ENCODE results near the gene HYAL3.
A peak's percentile ranks its signal among the peaks of the same experiment; 100 is the strongest.

HYAL3 gene

GRCh38 chr3:50336452-50337174 lies 37.4 kb upstream of the HYAL3 start:
- Histone ChIP-seq H3K4me3 (IDR thresholded peaks at IDR 0.05; ENCODE audit: insufficient read depth, low read depth, low read length) (peak overlapping the region; percentile 57), H2AFZ (ENCODE audit: low read depth) (peak overlapping the region; percentile 41), H3K27ac (peak overlapping the region; percentile 87), H3K27me3 (ENCODE audit: insufficient read depth, low read depth) (no peaks in the 10 kb centered on the region), H4K20me1 (ENCODE audit: insufficient read depth) (no peaks in the 10 kb centered on the region), H3K36me3 (ENCODE audit: insufficient read depth) (no peaks in the 10 kb centered on the region), H3K4me1 (ENCODE audit: low read depth, poor library complexity, severe bottlenecking) (no peaks in the 10 kb centered on the region), H3K4me2 (peak overlapping the region; percentile 89), H3K79me2 (ENCODE audit: insufficient read depth, low read depth) (peaks cover 36% of the 10 kb centered on the region), H3K9ac (peak overlapping the region; percentile 91)
- TF ChIP-seq, protein P1, sequence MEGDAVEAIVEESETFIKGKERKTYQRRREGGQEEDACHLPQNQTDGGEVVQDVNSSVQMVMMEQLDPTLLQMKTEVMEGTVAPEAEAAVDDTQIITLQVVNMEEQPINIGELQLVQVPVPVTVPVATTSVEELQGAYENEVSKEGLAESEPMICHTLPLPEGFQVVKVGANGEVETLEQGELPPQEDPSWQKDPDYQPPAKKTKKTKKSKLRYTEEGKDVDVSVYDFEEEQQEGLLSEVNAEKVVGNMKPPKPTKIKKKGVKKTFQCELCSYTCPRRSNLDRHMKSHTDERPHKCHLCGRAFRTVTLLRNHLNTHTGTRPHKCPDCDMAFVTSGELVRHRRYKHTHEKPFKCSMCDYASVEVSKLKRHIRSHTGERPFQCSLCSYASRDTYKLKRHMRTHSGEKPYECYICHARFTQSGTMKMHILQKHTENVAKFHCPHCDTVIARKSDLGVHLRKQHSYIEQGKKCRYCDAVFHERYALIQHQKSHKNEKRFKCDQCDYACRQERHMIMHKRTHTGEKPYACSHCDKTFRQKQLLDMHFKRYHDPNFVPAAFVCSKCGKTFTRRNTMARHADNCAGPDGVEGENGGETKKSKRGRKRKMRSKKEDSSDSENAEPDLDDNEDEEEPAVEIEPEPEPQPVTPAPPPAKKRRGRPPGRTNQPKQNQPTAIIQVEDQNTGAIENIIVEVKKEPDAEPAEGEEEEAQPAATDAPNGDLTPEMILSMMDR (conservative IDR thresholded peaks at IDR 0.05; ENCODE audit: low read depth, low read length) = no peak

DNA sequence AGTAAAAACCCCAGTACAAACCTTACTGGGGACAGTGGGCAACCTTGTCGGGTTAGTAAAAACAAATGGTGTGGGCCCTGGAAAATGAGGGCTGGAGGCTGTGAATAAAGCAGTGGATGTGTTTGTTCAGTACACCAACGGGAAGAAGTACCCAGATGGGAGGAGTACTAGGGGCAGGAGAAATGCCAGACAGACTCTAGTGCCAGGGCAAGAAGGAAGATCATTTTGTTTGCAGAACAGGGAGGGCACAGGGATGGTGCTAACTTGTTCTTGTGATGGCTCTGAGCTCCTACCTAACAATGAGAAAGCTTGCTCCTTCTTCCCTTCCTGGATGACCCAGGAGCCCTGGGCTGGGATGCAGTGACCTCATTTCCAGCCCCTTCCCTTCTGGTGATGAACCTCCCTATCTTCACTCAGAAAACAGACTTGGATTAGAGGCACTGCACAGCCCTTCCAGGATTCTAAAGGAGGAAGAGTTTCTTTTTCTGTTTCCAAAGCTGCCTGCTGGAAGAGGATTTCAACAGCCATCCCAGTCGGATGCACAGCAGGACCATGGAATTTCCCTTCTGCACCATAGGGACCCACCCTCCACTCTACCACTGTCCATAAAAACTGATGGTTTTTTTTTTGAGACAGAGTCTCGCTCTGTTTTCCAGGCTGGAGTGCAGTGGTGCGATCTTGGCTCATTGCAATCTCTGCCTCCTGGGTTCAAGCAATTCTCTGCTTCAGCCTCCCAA lies 35.3 kb upstream of the HYAL3 start:
- H3K27me3 ChIP-seq (ENCODE audit: insufficient read depth, low read depth) = no peaks in the 10 kb centered on the region
- no peaks in the 10 kb centered on the region for H4K20me1 ChIP-seq (ENCODE audit: insufficient read depth)

GRCh38 chr3:50333744-50334328 lies 34.6 kb upstream of the HYAL3 start:
- Histone ChIP-seq H3K4me2 (no peak overlapping the region), H4K20me1 (ENCODE audit: insufficient read depth) (no peaks in the 10 kb centered on the region), H3K79me2 (ENCODE audit: insufficient read depth, low read depth) (peaks cover 36% of the 10 kb centered on the region), H3K9ac (no peak overlapping the region), H3K36me3 (ENCODE audit: insufficient read depth) (no peaks in the 10 kb centered on the region), H3K4me3 (IDR thresholded peaks at IDR 0.05; ENCODE audit: insufficient read depth, low read depth, low read length) (no peak overlapping the region), H3K4me1 (ENCODE audit: low read depth, poor library complexity, severe bottlenecking) (no peaks in the 10 kb centered on the region), H3K27me3 (ENCODE audit: insufficient read depth, low read depth) (no peaks in the 10 kb centered on the region), H3K27ac (no peak overlapping the region), H2AFZ (ENCODE audit: low read depth) (no peak overlapping the region)
- TF ChIP-seq, protein P1 (conservative IDR thresholded peaks at IDR 0.05; ENCODE audit: low read depth, low read length) = no peak

More for the DNA sequence above, 35.3 kb upstream of the HYAL3 start:
- H3K9ac ChIP-seq = no peak overlapping the region
- H3K36me3 ChIP-seq (ENCODE audit: insufficient read depth) = no peaks in the 10 kb centered on the region
- H2AFZ ChIP-seq (ENCODE audit: low read depth) = no peak overlapping the region
- H3K79me2 ChIP-seq (ENCODE audit: insufficient read depth, low read depth) = peaks cover 36% of the 10 kb centered on the region
- H3K4me3 ChIP-seq (IDR thresholded peaks at IDR 0.05; ENCODE audit: insufficient read depth, low read depth, low read length) = no peak overlapping the region
- H3K4me1 ChIP-seq (ENCODE audit: low read depth, poor library complexity, severe bottlenecking) = no peaks in the 10 kb centered on the region
- TF ChIP-seq, protein P1 (conservative IDR thresholded peaks at IDR 0.05; ENCODE audit: low read depth, low read length) = no peak
- H3K4me2 ChIP-seq = no peak overlapping the region
- H3K27ac ChIP-seq = no peak overlapping the region

- TF ChIP-seq, protein P1 (conservative IDR thresholded peaks at IDR 0.05; ENCODE audit: low read depth, low read length) = no peak
- Histone ChIP-seq H3K4me3 (IDR thresholded peaks at IDR 0.05; ENCODE audit: insufficient read depth, low read depth, low read length) (no peak overlapping the region), H3K27ac (no peak overlapping the region), H2AFZ (ENCODE audit: low read depth) (no peak overlapping the region), H3K4me2 (no peak overlapping the region), H3K27me3 (ENCODE audit: insufficient read depth, low read depth) (no peaks in the 10 kb centered on the region), H3K79me2 (ENCODE audit: insufficient read depth, low read depth) (peaks cover 39% of the 10 kb centered on the region), H3K4me1 (ENCODE audit: low read depth, poor library complexity, severe bottlenecking) (no peaks in the 10 kb centered on the region), H3K9ac (no peak overlapping the region), H3K36me3 (ENCODE audit: insufficient read depth) (no peaks in the 10 kb centered on the region), H4K20me1 (ENCODE audit: insufficient read depth) (no peaks in the 10 kb centered on the region)
Measured at GRCh38 chr3:50331364-50331907, 32.2 kb upstream of the HYAL3 start.

Data from KMS-11 (cell line).